Measurements from ENCODE around the gene MST1. TPM values are rescaled to one million over a fixed set of nuclear protein-coding genes. Genes with fewer than 3 reads are reported as not detected.

The MST1 gene
- total and polyA plus RNA-seq, 2 of the 4 experiments (the other 2 are of a cell fraction): 1.3 to 13.0 TPM

- H2AFZ ChIP-seq (replicated peaks; ENCODE audit: low read length, poor library complexity): no peak overlapping the region
- no peak overlapping the region for H3K14ac ChIP-seq (replicated peaks; ENCODE audit: low read depth, low read length)
- intact Hi-C loops (cut with micrococcal nuclease) (loop anchor here (1.0 to 10.0 kb wide), 3 partner anchors 135 to 391 kb away; no protein-coding TSS in a partner anchor), in situ Hi-C loops (cut with MboI; ENCODE audit: low sequenced_read_pairs) (loop anchor here (5.0 kb wide), 2 partner anchors 138 to 203 kb away; no protein-coding TSS in a partner anchor), dilution Hi-C loops (cut with HindIII; ENCODE audit: low sequenced_read_pairs, unreplicated experiment) (no loop called here)
- H3K56ac ChIP-seq (ENCODE audit: extremely low read depth, insufficient read depth, low read length): no peak overlapping the region
- no peaks in the 10 kb centered on the region for H3K27me3 ChIP-seq (ENCODE audit: control insufficient read depth, insufficient read depth, low read length)
- no peaks in the 10 kb centered on the region for H3K9me3 ChIP-seq (ENCODE audit: control insufficient read depth, insufficient read depth, low read length)
- peak overlapping the region; percentile 85 for H2AK9ac ChIP-seq (replicated peaks; ENCODE audit: low read depth, low read length, poor library complexity)
- no peak overlapping the region for H3K23ac ChIP-seq (ENCODE audit: low read depth, low read length)
- H3K27ac ChIP-seq (ENCODE audit: insufficient read depth, low read length): no peak overlapping the region
- no peak overlapping the region for H2BK120ac ChIP-seq (ENCODE audit: low read depth, low read length)
- no peak overlapping the region for H4K5ac ChIP-seq (ENCODE audit: low read depth, low read length)
- no peak overlapping the region for H3K9ac ChIP-seq (ENCODE audit: low read depth, low read length)
- CTCF ChIA-PET: interaction anchor here (0.5 kb wide), 1 partner anchor 258 kb away, joined by 3 read pairs; no protein-coding TSS in a partner anchor
- no peak overlapping the region for H2AK5ac ChIP-seq (ENCODE audit: low read depth, low read length)
- DNase-seq: no peak
- WGBS, 2 experiments (ENCODE audit: extremely low coverage in 2 of 2, insufficient read length in 1 of 2): 92% methylated on average over 7 of the region's 7 CpGs; no CpG with 5 or more reads in 1 of the 2 experiments
- H4K91ac ChIP-seq (ENCODE audit: insufficient read depth, low read depth, low read length): no peak overlapping the region
- ATAC-seq (ENCODE audit: low read depth): no peak
- no peaks in the 10 kb centered on the region for H3K79me1 ChIP-seq (ENCODE audit: low read depth in 1 of 2, low read length in 2 of 2)
- no peak overlapping the region for H3K4me2 ChIP-seq (ENCODE audit: low read depth, low read length)
- no peaks in the 10 kb centered on the region for H3K4me1 ChIP-seq (ENCODE audit: control insufficient read depth, insufficient read depth, low read length)
- no peak overlapping the region for H3K4me3 ChIP-seq (ENCODE audit: insufficient read depth, low read depth, low read length)
- H2BK20ac ChIP-seq (ENCODE audit: low read depth, low read length): no peak overlapping the region
- no peak overlapping the region for H3K4ac ChIP-seq (ENCODE audit: low read depth, low read length)
- H4K20me1 ChIP-seq (ENCODE audit: insufficient read depth, low read length): peaks cover 7% of the 10 kb centered on the region; the same call in 1 of the 2 replicates
- POLR2A ChIA-PET (ENCODE audit: unreplicated experiment): no interaction called here
- H2BK5ac ChIP-seq (ENCODE audit: low read depth, low read length, poor library complexity, severe bottlenecking): no peak overlapping the region
- no peak overlapping the region for H3K18ac ChIP-seq (ENCODE audit: low read depth, low read length)
- H4K8ac ChIP-seq (ENCODE audit: low read depth in 2 of 2, low read length in 2 of 2): no peak overlapping the region
- H3K9me1 ChIP-seq (ENCODE audit: insufficient read depth, low read length): no peaks in the 10 kb centered on the region
- no peak for TF ChIP-seq FOS (IDR thresholded peaks at IDR 0.05; ENCODE audit: low read depth, low read length)
- TF ChIP-seq ELK1 (IDR thresholded peaks at IDR 0.05; ENCODE audit: borderline replicate concordance, low read depth, low read length): no peak
- no peak for TF ChIP-seq CTCF (conservative IDR thresholded peaks at IDR 0.05; ENCODE audit: low read depth, low read length)
- TF ChIP-seq SMC3 (IDR thresholded peaks at IDR 0.05; ENCODE audit: low read depth, low read length): no peak
- H3K36me3 ChIP-seq (ENCODE audit: control insufficient read depth, insufficient read depth, low read length): peaks cover 44% of the 10 kb centered on the region
- no peak overlapping the region for H2BK15ac ChIP-seq (ENCODE audit: low read depth, low read length)
- no TSS peak for BruUV-seq (replicated peaks)
Measured at GRCh38 chr3:49703956-49704355, 14.7 kb upstream of the MST1 start.
